Measurements from ENCODE around the gene TMEM164.

- no peak for TF ChIP-seq POLR2A (IDR thresholded peaks at IDR 0.05; ENCODE audit: low read depth, low read length)
- TF ChIP-seq TAF1 (IDR thresholded peaks at IDR 0.05; ENCODE audit: borderline replicate concordance, low read depth, low read length), result no peak
These were observed 142.9 kb downstream of the TMEM164 start for GRCh38 chrX:110145854-110146253.

All from GM12892 (cell line).